ENCODE measurements around the gene S100A7.

S100A7 gene

GRCh38 chr1:153460551-153460950 lies at the start of gene S100A7:
Gene S100A7 (minus strand): TSS chr1:153460651. CDS start chr1:153459013, 1,638 bp downstream.
- DNase-seq (ENCODE audit: low spot score): no peak

GRCh38 chr1:153509729-153510354 lies 49.4 kb upstream of the S100A7 start:
- DNase-seq (ENCODE audit: low spot score): no peak

GRCh38 chr1:153509036-153509435 lies 48.6 kb upstream of the S100A7 start:
- no peak for DNase-seq (ENCODE audit: low spot score)

GRCh38 chr1:153507926-153508583 lies 47.6 kb upstream of the S100A7 start:
- no peak for DNase-seq (ENCODE audit: low spot score)

GRCh38 chr1:153506831-153507413 lies 46.5 kb upstream of the S100A7 start:
- no peak for DNase-seq (ENCODE audit: low spot score)

- DNase-seq (ENCODE audit: low spot score): no peak
Observed at GRCh38 chr1:153506386-153506785, 45.9 kb upstream of the S100A7 start.

- no peak for DNase-seq (ENCODE audit: low spot score)
Observed at GRCh38 chr1:153505576-153505975, 45.1 kb upstream of the S100A7 start.

GRCh38 chr1:153503766-153504165 lies 43.3 kb upstream of the S100A7 start:
- no peak for DNase-seq (ENCODE audit: low spot score)

GRCh38 chr1:153498746-153499145 lies 38.3 kb upstream of the S100A7 start:
- no peak for DNase-seq (ENCODE audit: low spot score)

GRCh38 chr1:153495536-153495935 lies 35.1 kb upstream of the S100A7 start:
- no peak for DNase-seq (ENCODE audit: low spot score)

GRCh38 chr1:153494976-153495535 lies 34.6 kb upstream of the S100A7 start:
- DNase-seq (ENCODE audit: low spot score): no peak

- no peak for DNase-seq (ENCODE audit: low spot score)
Observed at GRCh38 chr1:153493343-153493960, 33.0 kb upstream of the S100A7 start.

- DNase-seq (ENCODE audit: low spot score): peak; percentile 20
Observed at GRCh38 chr1:153490272-153491051, 30.0 kb upstream of the S100A7 start.

- DNase-seq (ENCODE audit: low spot score): no peak
Observed at GRCh38 chr1:153488731-153489130, 28.3 kb upstream of the S100A7 start.

GRCh38 chr1:153487707-153488106 lies 27.3 kb upstream of the S100A7 start:
- DNase-seq (ENCODE audit: low spot score): no peak

GRCh38 chr1:153485863-153486262 lies 25.4 kb upstream of the S100A7 start:
- no peak for DNase-seq (ENCODE audit: low spot score)

- DNase-seq (ENCODE audit: low spot score): no peak
Observed at GRCh38 chr1:153483776-153484175, 23.3 kb upstream of the S100A7 start.

- no peak for DNase-seq (ENCODE audit: low spot score)
Observed at GRCh38 chr1:153481124-153481523, 20.7 kb upstream of the S100A7 start.

GRCh38 chr1:153478692-153479618 lies 18.5 kb upstream of the S100A7 start:
- no peak for DNase-seq (ENCODE audit: low spot score)

GRCh38 chr1:153478047-153478691 lies 17.7 kb upstream of the S100A7 start:
- no peak for DNase-seq (ENCODE audit: low spot score)

Data from globus pallidus (tissue), 1 donor.